Middle frontal gyrus (tissue), 1 donor: ENCODE data around the gene ATG9B.
"Not testable (repeated sequence)": the region's sequence is repeated elsewhere in the genome, so short reads cannot be mapped to it uniquely, and the experiment has no call there.

Experiments used
- DNase-seq: peaks from one replicate; pipeline ENCODE4 v3.0.0-alpha.2; 2015; ENCODE audit warnings: low spot score; ENCODE audit errors: extremely low spot score

The ATG9B gene

DNA sequence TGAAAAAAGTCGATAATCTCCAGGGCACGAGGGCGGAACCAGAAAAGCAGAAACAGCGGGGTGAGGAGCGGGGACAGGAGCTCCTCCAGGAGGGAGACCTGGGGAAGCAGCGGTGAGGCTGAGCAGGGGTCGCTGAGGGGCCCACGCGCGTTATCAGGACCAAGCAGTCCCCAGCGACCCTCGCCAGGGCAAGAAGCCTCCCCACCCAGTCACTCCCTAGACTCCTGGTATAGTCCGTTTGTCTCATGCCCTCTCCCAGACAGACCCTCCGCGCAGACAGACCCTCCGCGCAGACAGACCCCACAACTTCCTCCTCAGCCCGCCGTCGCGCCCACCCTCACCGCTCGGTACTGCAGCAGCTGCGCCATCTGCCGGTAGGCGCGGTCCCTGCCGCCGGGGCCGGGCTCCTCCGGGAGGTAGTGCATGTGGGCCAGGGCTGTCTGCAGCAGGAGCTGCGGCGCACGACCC, 6.3 kb downstream of the ATG9B start:
- DNase-seq: no peak

- DNase-seq: no peak
These were observed 6.8 kb downstream of the ATG9B start for GRCh38 chr7:151017370-151017952.

DNA sequence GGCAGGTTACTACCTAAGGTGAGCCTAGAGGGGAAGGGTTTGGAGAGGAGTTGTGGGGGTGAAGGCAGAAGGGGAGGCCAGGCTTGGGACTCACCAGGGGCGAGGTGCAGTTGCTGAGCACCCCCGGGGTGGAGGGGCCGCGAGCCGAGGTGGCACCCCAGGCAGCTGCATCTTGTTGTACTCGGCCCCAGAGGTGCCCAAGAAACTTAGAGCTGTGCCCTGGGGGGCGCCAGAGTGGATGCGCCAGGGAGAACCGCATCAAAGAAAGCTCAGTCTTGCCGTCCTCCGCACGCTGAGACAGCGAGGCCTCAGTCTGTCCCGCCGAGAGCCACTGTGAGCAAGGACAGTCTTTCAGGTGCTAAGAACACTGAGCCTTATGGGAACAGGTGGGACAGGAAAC, 7.4 kb downstream of the ATG9B start:
- no peak for DNase-seq

DNA sequence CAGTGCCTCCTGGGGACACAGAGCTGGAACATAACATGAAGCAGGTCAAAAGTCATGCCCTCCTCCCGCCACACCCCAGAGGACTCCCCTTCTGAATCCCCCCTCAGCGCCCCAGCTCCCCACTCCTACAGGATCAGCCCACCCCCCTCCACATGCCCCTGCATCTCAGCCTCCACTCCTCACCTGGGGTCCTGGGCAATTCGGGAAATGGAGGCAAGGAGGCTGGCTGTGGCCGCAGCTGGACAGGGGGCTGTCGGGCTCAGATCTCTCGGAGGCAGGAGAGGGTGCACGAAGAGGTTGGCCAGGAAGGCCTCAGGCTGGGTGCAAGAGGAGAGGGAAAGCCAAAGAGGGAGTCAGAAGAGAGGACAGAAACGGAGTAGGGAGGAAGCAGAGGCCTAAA, 7.8 kb downstream of the ATG9B start:
- no peak for DNase-seq

DNA sequence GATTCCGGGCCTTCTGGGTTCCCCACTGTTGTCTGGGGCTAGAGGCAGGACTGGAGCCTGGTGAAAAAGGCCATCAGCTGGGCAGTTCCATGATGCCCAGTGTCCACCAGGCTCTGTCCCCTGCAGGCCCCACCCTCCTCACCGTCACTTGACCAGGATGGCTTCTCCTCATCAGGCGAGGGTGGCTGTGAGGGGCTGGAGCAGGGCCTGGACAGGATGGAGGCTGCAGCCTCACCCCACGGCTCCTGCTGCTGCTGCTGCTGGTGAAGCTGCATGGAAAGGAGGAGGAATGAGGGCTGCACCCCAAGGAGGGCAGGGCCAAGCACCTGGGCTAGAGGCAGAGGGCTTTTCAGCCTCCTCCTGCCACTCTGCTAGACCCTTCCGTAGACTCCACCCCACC, 8.3 kb downstream of the ATG9B start:
- DNase-seq: no peak

DNA sequence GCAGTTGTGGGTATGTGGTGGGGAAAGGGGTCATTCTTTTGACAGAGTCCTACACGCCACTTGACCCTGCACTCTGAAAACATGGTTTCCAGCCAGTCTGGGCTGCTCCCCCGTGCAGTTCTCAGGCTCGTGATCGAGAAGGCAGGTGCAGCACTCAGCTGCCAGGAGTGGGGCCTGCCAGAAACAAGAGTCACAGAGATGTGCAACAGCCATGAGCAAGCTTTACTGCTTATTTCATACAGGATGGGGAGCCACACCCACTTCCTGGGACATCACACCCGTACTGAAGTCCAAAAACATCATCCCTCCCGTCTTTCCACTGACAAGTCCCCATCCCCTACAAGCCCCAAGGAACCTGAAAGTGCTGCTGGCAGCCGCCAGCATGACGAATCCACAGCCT, 9.3 kb downstream of the ATG9B start:
- no peak for DNase-seq

DNA sequence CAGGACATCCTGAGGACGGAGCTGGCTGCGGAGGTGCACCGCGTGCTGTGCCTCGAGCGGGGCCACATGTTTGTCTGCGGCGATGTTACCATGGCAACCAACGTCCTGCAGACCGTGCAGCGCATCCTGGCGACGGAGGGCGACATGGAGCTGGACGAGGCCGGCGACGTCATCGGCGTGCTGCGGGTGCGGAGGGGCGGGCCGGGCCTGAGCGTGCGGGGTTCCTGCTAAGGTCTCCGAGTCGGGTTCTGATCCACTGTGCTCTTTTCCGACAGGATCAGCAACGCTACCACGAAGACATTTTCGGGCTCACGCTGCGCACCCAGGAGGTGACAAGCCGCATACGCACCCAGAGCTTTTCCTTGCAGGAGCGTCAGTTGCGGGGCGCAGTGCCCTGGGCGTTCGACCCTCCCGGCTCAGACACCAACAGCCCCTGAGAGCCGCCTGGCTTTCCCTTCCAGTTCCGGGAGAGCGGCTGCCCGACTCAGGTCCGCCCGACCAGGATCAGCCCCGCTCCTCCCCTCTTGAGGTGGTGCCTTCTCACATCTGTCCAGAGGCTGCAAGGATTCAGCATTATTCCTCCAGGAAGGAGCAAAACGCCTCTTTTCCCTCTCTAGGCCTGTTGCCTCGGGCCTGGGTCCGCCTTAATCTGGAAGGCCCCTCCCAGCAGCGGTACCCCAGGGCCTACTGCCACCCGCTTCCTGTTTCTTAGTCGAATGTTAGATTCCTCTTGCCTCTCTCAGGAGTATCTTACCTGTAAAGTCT, 10.4 kb downstream of the ATG9B start:
- peak; percentile 60 for DNase-seq

GRCh38 chr7:151013356-151013732, 10.9 kb downstream of the ATG9B start:
- DNase-seq: no peak

- DNase-seq: no peak
These were observed 11.4 kb downstream of the ATG9B start for GRCh38 chr7:151012911-151013347.

GRCh38 chr7:151012031-151012692, 12.1 kb downstream of the ATG9B start:
- DNase-seq: no peak

DNA sequence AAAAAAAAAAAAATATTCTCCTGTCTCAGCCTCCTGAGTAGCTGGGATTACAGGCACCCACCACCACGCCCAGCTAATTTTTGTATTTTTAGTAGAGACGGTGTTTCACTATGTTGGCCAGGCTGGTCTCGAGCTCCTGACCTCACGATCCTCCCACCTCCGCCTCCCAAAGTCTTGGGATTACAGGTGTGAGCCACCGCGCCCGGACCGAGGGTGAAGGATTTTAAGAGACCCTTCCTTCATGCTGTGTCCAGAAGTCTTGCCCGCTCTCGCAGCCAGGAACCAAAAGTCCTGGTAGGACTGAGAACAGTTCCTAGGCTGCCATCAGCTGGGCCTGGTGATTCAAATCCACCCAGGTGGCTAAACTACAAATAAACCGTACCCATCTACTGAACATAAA, 12.7 kb downstream of the ATG9B start:
- not testable (repeated sequence) for DNase-seq

DNA sequence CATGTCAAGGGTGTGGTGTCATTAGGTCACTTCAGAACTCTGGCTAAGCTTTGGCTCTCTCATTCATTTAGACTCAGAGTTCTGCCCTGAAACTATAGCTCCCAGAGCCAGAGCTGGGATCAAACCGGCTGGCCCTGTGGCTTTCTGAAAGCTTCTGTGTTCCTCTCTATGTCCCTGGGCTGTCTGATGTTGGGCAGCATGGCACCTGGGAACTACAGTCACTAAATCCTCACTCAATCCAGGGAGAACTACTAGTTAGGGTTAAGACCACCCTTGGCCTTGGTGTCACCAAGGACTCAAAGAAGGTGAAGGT, 13.2 kb downstream of the ATG9B start:
- no peak for DNase-seq

DNA sequence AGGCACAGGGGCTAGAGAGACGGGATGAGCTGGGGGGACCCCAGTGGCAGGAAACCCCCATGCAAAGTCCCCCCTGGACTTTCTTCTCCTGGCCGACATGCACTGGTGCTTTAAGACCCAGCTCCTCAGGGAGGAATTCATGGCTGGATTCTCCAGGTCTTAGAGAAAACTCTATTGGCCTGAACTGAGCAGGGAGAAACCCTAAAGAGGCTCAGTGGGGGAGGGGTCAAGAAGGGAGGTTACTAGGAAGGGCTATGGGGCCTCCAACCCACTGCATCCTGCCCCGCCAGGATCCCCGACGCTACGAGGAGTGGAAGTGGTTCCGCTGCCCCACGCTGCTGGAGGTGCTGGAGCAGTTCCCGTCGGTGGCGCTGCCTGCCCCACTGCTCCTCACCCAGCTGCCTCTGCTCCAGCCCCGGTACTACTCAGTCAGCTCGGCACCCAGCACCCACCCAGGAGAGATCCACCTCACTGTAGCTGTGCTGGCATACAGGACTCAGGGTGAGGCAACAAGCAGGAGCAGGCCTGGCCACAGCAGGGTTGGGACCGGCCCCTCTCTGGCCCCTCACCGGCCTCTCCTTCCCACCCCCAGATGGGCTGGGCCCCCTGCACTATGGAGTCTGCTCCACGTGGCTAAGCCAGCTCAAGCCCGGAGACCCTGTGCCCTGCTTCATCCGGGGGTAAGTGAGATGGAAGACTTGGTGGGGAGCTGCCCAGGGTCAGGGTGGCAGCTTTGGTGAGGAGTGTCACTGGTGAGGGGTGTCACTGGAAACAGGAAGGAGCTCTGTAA, 13.8 kb downstream of the ATG9B start:
- DNase-seq: no peak

- no peak for DNase-seq
These were observed 14.3 kb downstream of the ATG9B start for GRCh38 chr7:151010037-151010306.

DNA sequence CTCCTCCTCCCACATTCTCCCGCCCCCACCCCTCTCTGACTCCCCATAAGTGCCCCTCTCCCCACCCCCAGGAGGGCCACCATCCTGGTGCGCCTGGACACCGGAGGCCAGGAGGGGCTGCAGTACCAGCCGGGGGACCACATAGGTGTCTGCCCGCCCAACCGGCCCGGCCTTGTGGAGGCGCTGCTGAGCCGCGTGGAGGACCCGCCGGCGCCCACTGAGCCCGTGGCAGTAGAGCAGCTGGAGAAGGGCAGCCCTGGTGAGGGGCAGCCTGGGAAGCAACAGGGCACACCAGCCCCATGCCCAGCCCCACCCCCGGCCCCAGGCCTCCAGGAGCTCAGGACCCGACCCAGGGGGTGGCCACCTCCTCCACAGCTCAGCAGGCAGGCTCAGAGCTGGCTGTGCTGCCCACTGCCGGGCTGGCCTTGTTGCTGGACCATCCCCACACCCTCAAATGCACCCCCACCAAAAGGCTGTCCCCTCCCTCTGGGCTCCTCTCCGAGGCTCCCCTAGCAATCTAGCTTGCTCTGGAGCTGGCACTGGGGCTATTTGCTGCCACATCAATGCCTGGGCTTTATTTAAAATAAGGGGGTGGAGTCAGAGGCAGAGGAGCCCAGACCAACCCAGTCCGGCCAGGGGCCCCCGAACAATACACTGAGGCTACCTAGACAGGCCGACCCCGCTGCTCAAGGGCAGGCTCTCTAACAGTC, 14.8 kb downstream of the ATG9B start:
- no peak for DNase-seq

DNA sequence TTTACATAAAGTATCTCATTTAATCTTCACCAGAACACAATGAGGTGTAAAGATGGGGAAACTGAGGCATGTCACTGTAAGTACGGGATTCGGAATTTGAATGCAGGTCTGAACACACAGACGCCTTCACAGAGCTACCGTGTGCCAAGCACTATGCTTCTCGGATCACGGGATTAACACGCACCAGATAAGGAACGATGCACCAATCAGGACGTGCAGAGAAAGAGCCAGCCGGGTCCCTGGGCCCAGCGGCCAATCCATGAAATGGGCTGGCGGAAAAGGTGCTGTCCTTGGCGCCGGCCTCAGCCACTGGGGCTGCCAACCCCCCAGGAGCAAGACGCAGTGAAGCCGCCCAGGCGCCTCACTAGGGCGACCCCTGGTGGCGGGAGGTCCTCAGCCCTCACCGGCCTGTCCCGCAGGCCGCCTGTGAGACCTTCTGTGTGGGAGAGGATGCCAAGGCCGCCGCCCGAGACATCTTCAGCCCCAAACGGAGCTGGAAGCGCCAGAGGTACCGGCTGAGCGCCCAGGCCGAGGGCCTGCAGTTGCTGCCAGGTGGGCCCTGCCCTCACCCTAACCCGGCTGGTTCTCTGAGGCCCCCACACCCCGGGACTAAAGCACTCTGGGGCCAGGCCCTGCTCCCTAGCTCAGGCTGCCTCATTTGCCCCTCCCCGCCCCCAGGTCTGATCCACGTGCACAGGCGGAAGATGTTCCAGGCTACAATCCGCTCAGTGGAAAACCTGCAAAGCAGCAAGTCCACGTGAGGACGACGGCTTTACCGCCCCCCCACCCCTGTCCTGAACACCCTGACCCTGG, 15.6 kb downstream of the ATG9B start:
- no peak for DNase-seq

- DNase-seq: no peak
These were observed 16.2 kb downstream of the ATG9B start for GRCh38 chr7:151008143-151008510.

GRCh38 chr7:151007469-151007898, 16.8 kb downstream of the ATG9B start:
- DNase-seq: no peak

DNA sequence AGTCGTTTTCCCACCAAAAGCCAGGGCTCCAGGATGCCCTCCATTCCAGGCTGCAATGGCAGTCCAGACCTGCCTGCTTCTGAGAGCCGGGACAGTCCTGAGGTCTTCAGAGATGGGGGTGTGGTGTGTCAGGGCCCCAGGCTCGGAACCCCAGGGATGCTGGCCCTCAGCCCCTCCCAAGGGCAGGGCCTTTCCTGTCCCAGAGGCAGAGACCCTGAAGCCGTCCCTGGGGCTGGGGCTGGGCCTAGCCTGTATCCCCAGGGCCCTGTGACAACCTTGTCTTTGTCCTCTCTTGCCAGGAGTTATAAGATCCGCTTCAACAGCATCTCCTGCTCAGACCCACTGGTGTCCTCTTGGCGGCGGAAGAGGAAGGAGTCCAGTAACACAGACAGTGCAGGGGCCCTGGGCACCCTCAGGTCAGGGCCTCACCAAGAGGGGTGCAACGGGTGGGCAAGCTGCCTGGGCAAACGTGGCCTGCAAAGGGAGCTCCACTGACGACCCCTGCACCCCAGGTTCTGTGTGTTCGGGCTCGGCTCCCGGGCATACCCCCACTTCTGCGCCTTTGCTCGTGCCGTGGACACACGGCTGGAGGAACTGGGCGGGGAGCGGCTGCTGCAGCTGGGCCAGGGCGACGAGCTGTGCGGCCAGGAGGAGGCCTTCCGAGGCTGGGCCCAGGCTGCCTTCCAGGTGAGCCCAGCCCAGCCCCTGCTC, 17.5 kb downstream of the ATG9B start:
- no peak for DNase-seq

DNA sequence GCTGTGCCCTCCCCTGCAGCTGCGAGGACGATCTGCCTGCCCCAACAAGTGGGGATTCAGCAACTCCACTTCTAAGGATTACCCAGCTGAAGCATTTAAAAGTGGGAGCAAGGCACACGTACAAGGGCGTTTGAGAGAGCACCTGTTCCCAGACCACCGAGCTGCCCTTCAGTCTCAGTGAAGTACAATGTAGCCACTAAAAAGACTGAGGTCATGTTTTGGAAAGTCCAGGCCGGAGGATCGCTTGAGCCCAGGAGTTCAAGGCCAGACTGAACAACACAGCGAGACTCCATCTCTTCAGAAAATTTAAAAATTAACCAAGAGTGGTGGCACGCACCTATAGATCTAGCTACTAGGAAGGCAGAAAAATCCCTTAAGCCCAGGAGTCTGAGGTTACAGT, 18.7 kb downstream of the ATG9B start:
- no peak for DNase-seq
